ENCODE results near the gene RAB37. TPM values are rescaled to one million over a fixed set of nuclear protein-coding genes. Genes with fewer than 3 reads are reported as not detected.

RAB37 gene
- total and polyA plus RNA-seq, 8 donors, result 2.0 to 42.9 (median 5.3) TPM; not detected in 3

DNA sequence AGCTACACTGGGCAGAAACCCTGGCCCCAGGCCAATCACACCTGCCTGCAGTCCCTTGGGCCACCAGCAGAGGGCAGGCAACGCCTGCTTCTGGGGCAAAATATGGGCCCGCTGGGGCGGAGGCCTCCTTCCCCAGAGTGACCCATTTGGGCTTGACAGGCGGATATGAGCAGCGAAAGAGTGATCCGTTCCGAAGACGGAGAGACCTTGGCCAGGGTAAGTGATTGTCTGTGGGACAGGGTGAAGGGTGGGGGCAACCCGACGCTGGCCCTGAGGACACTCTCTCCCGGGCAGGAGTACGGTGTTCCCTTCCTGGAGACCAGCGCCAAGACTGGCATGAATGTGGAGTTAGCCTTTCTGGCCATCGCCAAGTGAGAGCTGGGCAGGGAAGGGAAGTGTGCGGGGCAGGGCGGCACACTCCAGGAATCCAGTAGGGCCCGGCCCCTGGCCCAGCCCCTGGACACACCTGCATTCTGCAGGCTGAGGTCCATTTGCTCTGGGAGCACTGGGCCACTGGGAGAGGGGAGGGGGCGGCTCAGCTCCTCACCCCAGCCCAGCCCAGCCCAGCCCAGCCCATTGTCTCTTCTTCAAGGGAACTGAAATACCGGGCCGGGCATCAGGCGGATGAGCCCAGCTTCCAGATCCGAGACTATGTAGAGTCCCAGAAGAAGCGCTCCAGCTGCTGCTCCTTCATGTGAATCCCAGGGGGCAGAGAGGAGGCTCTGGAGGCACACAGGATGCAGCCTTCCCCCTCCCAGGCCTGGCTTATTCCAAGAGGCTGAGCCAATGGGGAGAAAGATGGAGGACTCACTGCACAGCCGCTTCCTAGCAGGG, 7.9 kb downstream of the RAB37 start:
- Histone ChIP-seq H3K4me1 (peaks cover 17 to 85% (median 62%) of the 10 kb centered on the region in 4 donors), H3K36me3 (no peaks in the 10 kb centered on the region), H3K9me3 (no peaks in the 10 kb centered on the region), H3K27me3 (peaks cover 0 to 22% (median 3%) of the 10 kb centered on the region in 3 donors), H3K4me3 (peak overlapping the region; percentile 24 to 29 (median 28)), H3K27ac (peak overlapping the region; percentile 11 to 82 (median 79))
- peak; percentile 89 to 96 for DNase-seq
- 20 to 55% (median 27%) methylated on average over 10 to 24 of the region's 24 CpGs for WGBS, 5 donors
- intact Hi-C loops (cut with DNase I; ENCODE audit: low total_unique reads), result loop anchor here (5.0 kb wide), 1 partner anchor 117 kb away; no protein-coding TSS in a partner anchor
- no peak for TF ChIP-seq EP300 (IDR thresholded peaks at IDR 0.05)
- TF ChIP-seq POLR2A (IDR thresholded peaks at IDR 0.05), result no peak
- TF ChIP-seq POLR2AphosphoS5 (IDR thresholded peaks at IDR 0.05), result peak in 2 of 3 donors; percentile 56 to 88
- TF ChIP-seq, protein P1, sequence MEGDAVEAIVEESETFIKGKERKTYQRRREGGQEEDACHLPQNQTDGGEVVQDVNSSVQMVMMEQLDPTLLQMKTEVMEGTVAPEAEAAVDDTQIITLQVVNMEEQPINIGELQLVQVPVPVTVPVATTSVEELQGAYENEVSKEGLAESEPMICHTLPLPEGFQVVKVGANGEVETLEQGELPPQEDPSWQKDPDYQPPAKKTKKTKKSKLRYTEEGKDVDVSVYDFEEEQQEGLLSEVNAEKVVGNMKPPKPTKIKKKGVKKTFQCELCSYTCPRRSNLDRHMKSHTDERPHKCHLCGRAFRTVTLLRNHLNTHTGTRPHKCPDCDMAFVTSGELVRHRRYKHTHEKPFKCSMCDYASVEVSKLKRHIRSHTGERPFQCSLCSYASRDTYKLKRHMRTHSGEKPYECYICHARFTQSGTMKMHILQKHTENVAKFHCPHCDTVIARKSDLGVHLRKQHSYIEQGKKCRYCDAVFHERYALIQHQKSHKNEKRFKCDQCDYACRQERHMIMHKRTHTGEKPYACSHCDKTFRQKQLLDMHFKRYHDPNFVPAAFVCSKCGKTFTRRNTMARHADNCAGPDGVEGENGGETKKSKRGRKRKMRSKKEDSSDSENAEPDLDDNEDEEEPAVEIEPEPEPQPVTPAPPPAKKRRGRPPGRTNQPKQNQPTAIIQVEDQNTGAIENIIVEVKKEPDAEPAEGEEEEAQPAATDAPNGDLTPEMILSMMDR (IDR thresholded peaks at IDR 0.05), result peak in 6 of 7 experiments; percentile 97 to 100 (median 100)

- DNase-seq, result peak in 1 of 2 donors; percentile 9
- Histone ChIP-seq H3K9me3 (no peaks in the 10 kb centered on the region), H3K27me3 (peaks cover 0 to 16% (median 0%) of the 10 kb centered on the region in 3 donors), H3K36me3 (no peaks in the 10 kb centered on the region), H3K4me1 (peaks cover 23 to 85% (median 69%) of the 10 kb centered on the region in 4 donors), H3K27ac (peak overlapping the region in 4 of 5 donors; percentile 11 to 91 (median 80)), H3K4me3 (no peak overlapping the region)
- intact Hi-C loops (cut with DNase I; ENCODE audit: low total_unique reads), result no loop called here
- 80 to 93% (median 93%) methylated on average over 8 of the region's 8 CpGs for WGBS, 5 donors
- no peak for TF ChIP-seq POLR2A (IDR thresholded peaks at IDR 0.05)
- TF ChIP-seq, protein P1 (IDR thresholded peaks at IDR 0.05), result no peak
- TF ChIP-seq EP300 (IDR thresholded peaks at IDR 0.05), result no peak
- TF ChIP-seq POLR2AphosphoS5 (IDR thresholded peaks at IDR 0.05), result no peak
Measured at GRCh38 chr17:74745548-74746177, 8.6 kb downstream of the RAB37 start.

DNA sequence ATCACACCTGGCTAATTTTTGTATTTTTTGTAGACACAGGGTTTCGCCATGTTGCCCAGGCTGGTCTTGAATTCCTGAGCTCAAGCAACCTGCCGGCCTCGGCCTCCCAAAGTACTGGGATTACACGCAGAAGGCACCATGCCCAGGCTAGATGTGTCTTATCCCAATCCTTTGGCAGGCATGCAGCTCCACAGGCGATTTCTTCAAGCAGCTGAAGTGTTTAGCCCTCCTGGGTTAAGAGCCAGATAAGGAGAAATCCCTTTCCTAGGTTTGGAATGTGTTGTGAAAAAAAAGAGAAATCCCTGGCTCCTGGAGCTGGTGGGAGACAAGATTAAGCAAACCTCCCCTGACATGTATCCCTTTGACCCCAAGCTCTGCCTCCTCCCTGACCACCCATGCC, 9.3 kb downstream of the RAB37 start:
- Histone ChIP-seq H3K4me3 (no peak overlapping the region), H3K4me1 (peaks cover 30 to 85% (median 76%) of the 10 kb centered on the region in 4 donors), H3K9me3 (no peaks in the 10 kb centered on the region), H3K27me3 (peaks cover 0 to 9% (median 0%) of the 10 kb centered on the region in 3 donors), H3K36me3 (no peaks in the 10 kb centered on the region), H3K27ac (peak overlapping the region in 3 of 5 donors; percentile 91 to 94 (median 92))
- no peak for TF ChIP-seq POLR2A (IDR thresholded peaks at IDR 0.05)
- WGBS, 5 donors, result 65 to 81% (median 67%) methylated on average over 5 of the region's 5 CpGs
- intact Hi-C loops (cut with DNase I; ENCODE audit: low total_unique reads), result no loop called here
- DNase-seq, result peak in 1 of 2 donors; percentile 14

DNA sequence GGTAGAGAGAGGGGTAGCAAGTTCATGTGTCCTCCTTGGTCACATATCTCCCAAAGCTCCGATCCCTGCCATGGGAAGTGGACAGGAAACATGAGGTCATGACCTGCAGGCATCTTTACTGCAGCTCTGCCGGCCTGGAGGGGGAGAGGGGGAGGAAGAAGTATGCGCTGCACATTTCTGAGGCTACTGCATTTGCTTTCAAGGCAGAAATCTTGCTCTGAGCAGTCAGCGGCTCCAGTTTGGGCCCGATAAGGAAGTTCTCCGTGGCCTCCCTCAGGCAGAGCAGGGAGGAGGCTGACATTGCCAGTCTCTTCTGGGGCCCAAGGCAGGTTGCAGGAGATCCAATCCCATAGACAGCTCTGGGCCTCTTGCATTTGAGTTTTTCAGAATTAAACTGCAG, 9.9 kb downstream of the RAB37 start:
- Histone ChIP-seq H3K36me3 (no peaks in the 10 kb centered on the region), H3K4me1 (peaks cover 32 to 85% (median 78%) of the 10 kb centered on the region in 4 donors), H3K27ac (peak overlapping the region in 4 of 5 donors; percentile 87 to 94 (median 92)), H3K9me3 (no peaks in the 10 kb centered on the region), H3K27me3 (peaks cover 0 to 3% (median 0%) of the 10 kb centered on the region in 3 donors), H3K4me3 (no peak overlapping the region)
- whole genome bisulfite sequencing, 5 donors, result 32 to 43% (median 39%) methylated on average over 6 of the region's 6 CpGs
- TF ChIP-seq, protein P1 (IDR thresholded peaks at IDR 0.05), result no peak
- TF ChIP-seq POLR2A (IDR thresholded peaks at IDR 0.05) (no peak), EP300 (IDR thresholded peaks at IDR 0.05) (no peak), POLR2AphosphoS5 (IDR thresholded peaks at IDR 0.05) (no peak)
- DNase-seq, result peak in 1 of 2 donors; percentile 46
- intact Hi-C loops (cut with DNase I; ENCODE audit: low total_unique reads), result no loop called here
